GM18870 (cell line): Measurements from ENCODE around the gene CCDC9.
A peak's percentile ranks its signal among the peaks of the same experiment; 100 is the strongest.
"Not testable (repeated sequence)": the region's sequence is repeated elsewhere in the genome, so short reads cannot be mapped to it uniquely, and the experiment has no call there.

Experiments used
- ATAC-seq: cut with Tn5 transposase; IDR thresholded peaks from one replicate; pipeline ENCODE4 v1.9.1; 2021; ENCODE audit warnings: moderate library complexity; ENCODE audit not compliant: unreplicated experiment

CCDC9 gene

GRCh38 chr19:47258895-47259555 lies 2.7 kb downstream of the CCDC9 start:
- no peak for ATAC-seq

GRCh38 chr19:47260476-47260875 lies 4.2 kb downstream of the CCDC9 start:
- no peak for ATAC-seq

GRCh38 chr19:47261946-47262793 lies 5.8 kb downstream of the CCDC9 start:
- ATAC-seq = not testable (repeated sequence)

- ATAC-seq = no peak
These were observed 8.3 kb downstream of the CCDC9 start for GRCh38 chr19:47264629-47265028.

GRCh38 chr19:47266401-47266941 lies 10.1 kb downstream of the CCDC9 start:
- no peak for ATAC-seq

GRCh38 chr19:47267350-47267759 lies 11.0 kb downstream of the CCDC9 start:
- no peak for ATAC-seq

- ATAC-seq = no peak
These were observed 11.7 kb downstream of the CCDC9 start for GRCh38 chr19:47268028-47268427.

- no peak for ATAC-seq
These were observed 13.3 kb downstream of the CCDC9 start for GRCh38 chr19:47269596-47269995.

- ATAC-seq = no peak
These were observed 14.1 kb downstream of the CCDC9 start for GRCh38 chr19:47270408-47270807.

GRCh38 chr19:47271949-47272348 lies 15.6 kb downstream of the CCDC9 start:
- ATAC-seq = no peak

- ATAC-seq = no peak
These were observed 16.4 kb downstream of the CCDC9 start for GRCh38 chr19:47272448-47273312.

- peak; percentile 38 for ATAC-seq
These were observed 17.2 kb downstream of the CCDC9 start for GRCh38 chr19:47273313-47274070.

- peak; percentile 38 for ATAC-seq
These were observed 18.0 kb downstream of the CCDC9 start, which contains the start of gene INAFM1 for GRCh38 chr19:47274071-47274890. TSS of gene INAFM1 (plus strand) at chr19:47274885. CDS start at chr19:47274920, 35 bp downstream.

GRCh38 chr19:47274891-47275761 lies 18.8 kb downstream of the CCDC9 start:
- no peak for ATAC-seq

- no peak for ATAC-seq
These were observed 19.6 kb downstream of the CCDC9 start for GRCh38 chr19:47275791-47276461.

- not testable (repeated sequence) for ATAC-seq
These were observed 20.2 kb downstream of the CCDC9 start for GRCh38 chr19:47276513-47276912.

GRCh38 chr19:47280183-47280797 lies 24.0 kb downstream of the CCDC9 start:
- ATAC-seq = no peak
